ENCODE results near the gene TYROBP. TPM values are rescaled to one million over a fixed set of nuclear protein-coding genes. Genes with fewer than 3 reads are reported as not detected.

Gene TYROBP
- total and polyA plus RNA-seq, 2 donors (not counting 1 experiment from before 2014, with no cell fraction given) = not detected

DNA sequence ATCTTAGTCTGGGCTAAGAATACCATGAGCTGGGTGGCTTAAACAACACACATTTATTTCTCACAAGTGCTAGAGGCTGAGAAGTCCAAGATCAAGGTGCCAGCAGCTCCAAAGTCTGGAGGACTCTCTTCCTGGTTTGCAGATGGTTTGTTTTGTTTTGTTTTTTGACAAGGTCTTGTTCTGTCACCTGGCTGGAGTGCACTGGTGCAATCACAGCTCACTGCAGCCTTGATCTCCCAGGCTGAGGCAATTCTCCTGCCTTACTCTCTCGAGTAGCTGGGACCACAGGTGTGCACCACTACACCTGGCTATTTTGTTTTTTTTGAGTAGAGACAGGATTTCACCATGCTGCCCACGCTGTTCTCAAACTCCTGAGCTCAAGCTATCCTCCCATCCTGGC lies 24.2 kb downstream of the TYROBP start:
- Histone ChIP-seq H3K27ac (ENCODE audit: insufficient read depth, low read length) (no peak overlapping the region), H3K4me2 (ENCODE audit: extremely low read depth, insufficient read depth, low read length) (no peak overlapping the region), H3K79me2 (ENCODE audit: control insufficient read depth, insufficient read depth, low read length) (no peaks in the 10 kb centered on the region), H3K9ac (ENCODE audit: insufficient read depth, low read length) (no peak overlapping the region), H3K9me3 (ENCODE audit: control insufficient read depth, insufficient read depth, low read depth, low read length) (no peaks in the 10 kb centered on the region), H4K20me1 (ENCODE audit: control insufficient read depth, extremely low read depth, insufficient read depth, low read length) (no peaks in the 10 kb centered on the region), H3K4me1 (ENCODE audit: control insufficient read depth, extremely low read depth, insufficient read depth, low read length) (no peaks in the 10 kb centered on the region), H2AFZ (ENCODE audit: low read length) (no peak overlapping the region), H3K36me3 (ENCODE audit: control insufficient read depth, insufficient read depth, low read length) (no peaks in the 10 kb centered on the region), H3K4me3 (replicated peaks in 1 of 4; ENCODE audit: control extremely low read depth in 1 of 4, insufficient read depth in 1 of 4, low read depth in 3 of 4, low read length in 4 of 4) (no peak overlapping the region), H3K27me3 (ENCODE audit: control insufficient read depth, insufficient read depth, low read length) (no peaks in the 10 kb centered on the region)
- no peak for TF ChIP-seq EZH2 (IDR thresholded peaks at IDR 0.05; ENCODE audit: low read length, missing control alignments)
- TF ChIP-seq, protein P1, sequence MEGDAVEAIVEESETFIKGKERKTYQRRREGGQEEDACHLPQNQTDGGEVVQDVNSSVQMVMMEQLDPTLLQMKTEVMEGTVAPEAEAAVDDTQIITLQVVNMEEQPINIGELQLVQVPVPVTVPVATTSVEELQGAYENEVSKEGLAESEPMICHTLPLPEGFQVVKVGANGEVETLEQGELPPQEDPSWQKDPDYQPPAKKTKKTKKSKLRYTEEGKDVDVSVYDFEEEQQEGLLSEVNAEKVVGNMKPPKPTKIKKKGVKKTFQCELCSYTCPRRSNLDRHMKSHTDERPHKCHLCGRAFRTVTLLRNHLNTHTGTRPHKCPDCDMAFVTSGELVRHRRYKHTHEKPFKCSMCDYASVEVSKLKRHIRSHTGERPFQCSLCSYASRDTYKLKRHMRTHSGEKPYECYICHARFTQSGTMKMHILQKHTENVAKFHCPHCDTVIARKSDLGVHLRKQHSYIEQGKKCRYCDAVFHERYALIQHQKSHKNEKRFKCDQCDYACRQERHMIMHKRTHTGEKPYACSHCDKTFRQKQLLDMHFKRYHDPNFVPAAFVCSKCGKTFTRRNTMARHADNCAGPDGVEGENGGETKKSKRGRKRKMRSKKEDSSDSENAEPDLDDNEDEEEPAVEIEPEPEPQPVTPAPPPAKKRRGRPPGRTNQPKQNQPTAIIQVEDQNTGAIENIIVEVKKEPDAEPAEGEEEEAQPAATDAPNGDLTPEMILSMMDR (conservative IDR thresholded peaks at IDR 0.05 in 1 of 2, IDR thresholded peaks at IDR 0.05 in 1 of 2; ENCODE audit: low read depth in 1 of 2, low read length in 2 of 2) = no peak
- no peak for DNase-seq (ENCODE audit: low read depth in 2 of 2)

- Histone ChIP-seq H3K9me3 (ENCODE audit: control insufficient read depth, insufficient read depth, low read depth, low read length) (no peaks in the 10 kb centered on the region), H3K36me3 (ENCODE audit: control insufficient read depth, insufficient read depth, low read length) (no peaks in the 10 kb centered on the region), H4K20me1 (ENCODE audit: control insufficient read depth, extremely low read depth, insufficient read depth, low read length) (no peaks in the 10 kb centered on the region), H3K27me3 (ENCODE audit: control insufficient read depth, insufficient read depth, low read length) (no peaks in the 10 kb centered on the region), H3K4me1 (ENCODE audit: control insufficient read depth, extremely low read depth, insufficient read depth, low read length) (no peaks in the 10 kb centered on the region), H2AFZ (ENCODE audit: low read length) (no peak overlapping the region), H3K9ac (ENCODE audit: insufficient read depth, low read length) (no peak overlapping the region), H3K27ac (ENCODE audit: insufficient read depth, low read length) (no peak overlapping the region), H3K4me3 (replicated peaks in 1 of 4; ENCODE audit: control extremely low read depth in 1 of 4, insufficient read depth in 1 of 4, low read depth in 3 of 4, low read length in 4 of 4) (no peak overlapping the region), H3K79me2 (ENCODE audit: control insufficient read depth, insufficient read depth, low read length) (no peaks in the 10 kb centered on the region), H3K4me2 (ENCODE audit: extremely low read depth, insufficient read depth, low read length) (no peak overlapping the region)
- peak; percentile 65 to 87 for DNase-seq (ENCODE audit: low read depth in 2 of 2)
- no peak for TF ChIP-seq EZH2 (IDR thresholded peaks at IDR 0.05; ENCODE audit: low read length, missing control alignments)
- TF ChIP-seq, protein P1 (conservative IDR thresholded peaks at IDR 0.05 in 1 of 2, IDR thresholded peaks at IDR 0.05 in 1 of 2; ENCODE audit: low read depth in 1 of 2, low read length in 2 of 2) = peak; percentile 43 to 53
These were observed 25.8 kb downstream of the TYROBP start for GRCh38 chr19:35882114-35882832.

DNA sequence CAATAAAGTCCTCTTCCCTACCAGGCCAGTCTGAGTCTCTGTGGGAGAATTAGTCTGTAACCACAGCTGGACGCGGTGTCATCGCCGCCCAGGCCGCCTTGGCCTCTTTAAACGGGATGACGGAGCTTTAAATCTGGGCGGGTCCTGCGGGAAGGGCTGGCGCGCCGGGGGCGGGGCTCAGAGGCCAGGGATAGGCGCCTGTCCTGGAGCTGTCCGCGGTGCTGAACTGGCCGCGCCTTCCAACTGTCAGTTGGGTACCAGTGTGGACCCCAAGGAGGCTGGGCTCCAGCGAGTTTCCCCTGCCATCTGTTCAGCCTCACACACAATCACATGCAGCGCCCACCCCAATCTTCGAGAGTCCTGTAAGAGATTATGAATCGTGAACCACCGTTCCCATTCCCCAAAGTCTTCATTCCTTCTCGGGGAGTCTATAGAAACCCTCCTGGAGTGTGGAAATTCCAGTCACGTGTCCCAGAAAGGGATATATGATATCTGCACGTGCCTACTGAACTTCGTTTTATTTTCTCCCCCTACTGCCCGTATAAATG lies 28.3 kb downstream of the TYROBP start:
- H3K27me3 ChIP-seq (ENCODE audit: control insufficient read depth, insufficient read depth, low read length) = no peaks in the 10 kb centered on the region
- no peaks in the 10 kb centered on the region for H4K20me1 ChIP-seq (ENCODE audit: control insufficient read depth, extremely low read depth, insufficient read depth, low read length)
- no peaks in the 10 kb centered on the region for H3K36me3 ChIP-seq (ENCODE audit: control insufficient read depth, insufficient read depth, low read length)
- no peak overlapping the region for H2AFZ ChIP-seq (ENCODE audit: low read length)
- H3K9ac ChIP-seq (ENCODE audit: insufficient read depth, low read length) = no peak overlapping the region
- no peak overlapping the region for H3K27ac ChIP-seq (ENCODE audit: insufficient read depth, low read length)
- no peak overlapping the region for H3K4me2 ChIP-seq (ENCODE audit: extremely low read depth, insufficient read depth, low read length)
- TF ChIP-seq EZH2 (IDR thresholded peaks at IDR 0.05; ENCODE audit: low read length, missing control alignments) = no peak
- TF ChIP-seq, protein P1 (conservative IDR thresholded peaks at IDR 0.05 in 1 of 2, IDR thresholded peaks at IDR 0.05 in 1 of 2; ENCODE audit: low read depth in 1 of 2, low read length in 2 of 2) = no peak
- H3K4me1 ChIP-seq (ENCODE audit: control insufficient read depth, extremely low read depth, insufficient read depth, low read length) = no peaks in the 10 kb centered on the region
- no peaks in the 10 kb centered on the region for H3K79me2 ChIP-seq (ENCODE audit: control insufficient read depth, insufficient read depth, low read length)
- H3K4me3 ChIP-seq (replicated peaks in 1 of 4; ENCODE audit: control extremely low read depth in 1 of 4, insufficient read depth in 1 of 4, low read depth in 3 of 4, low read length in 4 of 4) = no peak overlapping the region
- peak; percentile 85 to 88 for DNase-seq (ENCODE audit: low read depth in 2 of 2)
- H3K9me3 ChIP-seq (ENCODE audit: control insufficient read depth, insufficient read depth, low read depth, low read length) = no peaks in the 10 kb centered on the region
